RWPE1 (cell line): ENCODE measurements around the gene CAMK2B.

Experiments
- CTCF ChIA-PET: fragments of 350-600 bp; sonication (Branson Sonifier 250); formaldehyde crosslinking; extraction: SDS; loops from one replicate; lab custom pipeline; 2021; lab: Yijun Ruan, JAX
- POLR2A ChIA-PET: fragments of 400-600 bp; formaldehyde crosslinking; extraction: SDS; loops from one replicate; lab custom pipeline; 2020; ENCODE audit warnings: antibody characterized with exemption; ENCODE audit not compliant: low non-redundant PET; lab: Yijun Ruan, JAX
- DNase-seq: peaks from one replicate; pipeline ENCODE4 v3.0.0; 2012; ENCODE audit warnings: low spot score
- H3K27ac ChIP-seq: fragments of 450-650 bp; 2 replicates; pipeline ENCODE4 v1.5.1; 2017
- TF ChIP-seq, protein P1 (sequence below): fragments of 450-650 bp; conservative IDR thresholded peaks from 2 replicates; pipeline ENCODE4 v1.5.1; 2017; ENCODE audit warnings: low read depth, mild to moderate bottlenecking

The CAMK2B gene

GRCh38 chr7:44266526-44266925, 58.9 kb downstream of the CAMK2B start:
- no peak for DNase-seq
- ChIA-PET POLR2A (no interaction called here), CTCF (no interaction called here)
- H3K27ac ChIP-seq: no peak overlapping the region
- TF ChIP-seq, protein P1, sequence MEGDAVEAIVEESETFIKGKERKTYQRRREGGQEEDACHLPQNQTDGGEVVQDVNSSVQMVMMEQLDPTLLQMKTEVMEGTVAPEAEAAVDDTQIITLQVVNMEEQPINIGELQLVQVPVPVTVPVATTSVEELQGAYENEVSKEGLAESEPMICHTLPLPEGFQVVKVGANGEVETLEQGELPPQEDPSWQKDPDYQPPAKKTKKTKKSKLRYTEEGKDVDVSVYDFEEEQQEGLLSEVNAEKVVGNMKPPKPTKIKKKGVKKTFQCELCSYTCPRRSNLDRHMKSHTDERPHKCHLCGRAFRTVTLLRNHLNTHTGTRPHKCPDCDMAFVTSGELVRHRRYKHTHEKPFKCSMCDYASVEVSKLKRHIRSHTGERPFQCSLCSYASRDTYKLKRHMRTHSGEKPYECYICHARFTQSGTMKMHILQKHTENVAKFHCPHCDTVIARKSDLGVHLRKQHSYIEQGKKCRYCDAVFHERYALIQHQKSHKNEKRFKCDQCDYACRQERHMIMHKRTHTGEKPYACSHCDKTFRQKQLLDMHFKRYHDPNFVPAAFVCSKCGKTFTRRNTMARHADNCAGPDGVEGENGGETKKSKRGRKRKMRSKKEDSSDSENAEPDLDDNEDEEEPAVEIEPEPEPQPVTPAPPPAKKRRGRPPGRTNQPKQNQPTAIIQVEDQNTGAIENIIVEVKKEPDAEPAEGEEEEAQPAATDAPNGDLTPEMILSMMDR: no peak

GRCh38 chr7:44265728-44266127, 59.7 kb downstream of the CAMK2B start:
- ChIA-PET POLR2A (no interaction called here), CTCF (no interaction called here)
- TF ChIP-seq, protein P1: no peak
- DNase-seq: no peak
- no peak overlapping the region; the same call in 1 of the 2 replicates for H3K27ac ChIP-seq

DNA sequence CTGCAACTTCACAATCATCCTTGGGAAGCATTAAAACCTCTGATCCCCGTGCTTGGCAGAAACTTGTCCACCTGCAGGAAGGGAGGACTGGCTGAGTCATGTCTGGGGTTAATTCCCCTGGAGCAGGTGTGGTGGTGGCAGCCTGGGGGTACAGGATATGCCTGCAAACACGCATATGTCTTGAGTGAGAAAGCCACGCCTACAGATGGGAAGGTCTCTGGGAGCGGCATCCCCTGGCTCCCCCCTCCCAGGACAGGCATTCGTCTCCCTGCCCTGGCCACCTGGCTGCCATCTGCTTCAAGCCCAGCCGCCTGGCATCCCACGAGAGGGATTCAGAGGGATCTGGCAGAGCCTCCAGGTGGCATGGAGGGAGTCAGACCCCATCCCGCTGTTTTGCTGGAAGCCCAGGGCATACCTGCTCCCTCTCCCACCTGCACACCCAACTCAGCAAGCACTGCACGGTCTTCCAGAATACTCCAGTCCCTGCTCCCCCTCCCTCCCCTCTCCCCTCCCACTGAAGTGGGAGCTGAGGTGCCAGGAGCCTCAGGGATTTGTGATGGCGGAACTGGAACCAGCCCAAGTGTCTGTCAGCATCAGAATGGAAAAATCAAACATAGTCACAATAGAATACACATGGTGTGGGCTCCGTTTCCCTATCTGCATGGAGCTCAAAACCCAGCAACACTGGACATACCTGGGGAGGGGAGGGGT, 61.0 kb downstream of the CAMK2B start:
- peak overlapping the region; percentile 86 for H3K27ac ChIP-seq
- ChIA-PET CTCF (interaction anchor here (0.6 kb wide), 1 partner anchor 454 kb away, joined by 3 read pairs; no protein-coding TSS in a partner anchor), POLR2A (no interaction called here)
- TF ChIP-seq, protein P1: no peak
- peak; percentile 97 for DNase-seq

- peak overlapping the region; percentile 86 for H3K27ac ChIP-seq
- POLR2A ChIA-PET: no interaction called here
- CTCF ChIA-PET: interaction anchor here (0.6 to 0.7 kb wide), 2 partner anchors 22 to 453 kb away, joined by 3 read pairs; no protein-coding TSS in a partner anchor
- no peak for DNase-seq
- TF ChIP-seq, protein P1: no peak
Measured at GRCh38 chr7:44263326-44264082, 61.9 kb downstream of the CAMK2B start.

DNA sequence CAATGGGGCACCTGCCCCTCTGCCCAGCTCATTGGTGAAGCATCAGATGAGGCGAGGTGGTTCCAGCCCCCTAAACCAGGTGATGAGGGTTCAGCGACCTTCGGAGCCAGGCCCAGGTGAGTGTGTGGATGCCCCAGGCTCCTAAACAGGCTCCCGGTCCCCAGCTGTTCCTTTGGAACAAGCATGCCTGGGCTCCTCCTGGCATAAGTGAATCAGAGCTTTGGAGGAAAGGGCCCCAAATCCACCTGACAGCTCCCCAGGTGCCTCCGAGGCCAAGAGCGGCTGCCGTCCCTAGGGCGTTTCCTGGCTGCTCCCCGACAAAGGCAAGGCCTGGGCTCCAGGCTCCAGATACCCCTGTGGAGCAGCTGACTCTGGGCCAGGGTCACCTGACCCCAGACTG, 63.4 kb downstream of the CAMK2B start:
- ChIA-PET POLR2A (no interaction called here), CTCF (interaction anchor here (0.6 kb wide), 1 partner anchor 143 kb away, joined by 4 read pairs; no protein-coding TSS in a partner anchor)
- DNase-seq: peak; percentile 48
- TF ChIP-seq, protein P1: no peak
- peak overlapping the region; percentile 86 for H3K27ac ChIP-seq

DNA sequence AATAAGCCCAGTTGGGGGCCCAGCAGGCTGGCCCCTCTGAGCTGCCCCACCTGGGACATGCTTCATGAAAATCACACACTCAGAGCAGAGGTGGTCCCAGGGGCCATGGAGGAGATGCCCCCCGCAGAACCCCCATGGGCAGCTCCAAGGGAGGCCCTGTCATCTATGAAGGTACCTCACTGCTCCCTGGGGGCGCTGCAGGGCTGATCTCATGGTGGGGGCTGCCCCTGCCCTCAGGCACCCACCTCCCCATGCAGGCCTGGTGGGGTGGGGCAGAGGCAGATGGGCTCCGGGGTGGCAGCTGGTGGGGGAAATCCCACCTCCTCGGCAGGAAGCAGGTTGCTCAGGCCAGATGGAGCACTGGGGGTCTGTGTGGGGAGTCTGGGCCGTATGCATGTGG, 64.2 kb downstream of the CAMK2B start:
- DNase-seq: no peak
- ChIA-PET POLR2A (no interaction called here), CTCF (interaction anchor here (0.6 kb wide), 1 partner anchor 144 kb away, joined by 4 read pairs; no protein-coding TSS in a partner anchor)
- peak overlapping the region; percentile 95; the same call in 1 of the 2 replicates for H3K27ac ChIP-seq
- TF ChIP-seq, protein P1: no peak
